ENCODE measurements around the gene ORAI2. TPM values are rescaled to one million over a fixed set of nuclear protein-coding genes. Genes with fewer than 3 reads are reported as not detected.
A peak's percentile ranks its signal among the peaks of the same experiment; 100 is the strongest.

The ORAI2 gene
- total and polyA plus RNA-seq, 2 of the 13 experiments (the other 11 are each of a cell fraction or from before 2014, with no cell fraction given): 3.0 to 6.0 TPM

DNA sequence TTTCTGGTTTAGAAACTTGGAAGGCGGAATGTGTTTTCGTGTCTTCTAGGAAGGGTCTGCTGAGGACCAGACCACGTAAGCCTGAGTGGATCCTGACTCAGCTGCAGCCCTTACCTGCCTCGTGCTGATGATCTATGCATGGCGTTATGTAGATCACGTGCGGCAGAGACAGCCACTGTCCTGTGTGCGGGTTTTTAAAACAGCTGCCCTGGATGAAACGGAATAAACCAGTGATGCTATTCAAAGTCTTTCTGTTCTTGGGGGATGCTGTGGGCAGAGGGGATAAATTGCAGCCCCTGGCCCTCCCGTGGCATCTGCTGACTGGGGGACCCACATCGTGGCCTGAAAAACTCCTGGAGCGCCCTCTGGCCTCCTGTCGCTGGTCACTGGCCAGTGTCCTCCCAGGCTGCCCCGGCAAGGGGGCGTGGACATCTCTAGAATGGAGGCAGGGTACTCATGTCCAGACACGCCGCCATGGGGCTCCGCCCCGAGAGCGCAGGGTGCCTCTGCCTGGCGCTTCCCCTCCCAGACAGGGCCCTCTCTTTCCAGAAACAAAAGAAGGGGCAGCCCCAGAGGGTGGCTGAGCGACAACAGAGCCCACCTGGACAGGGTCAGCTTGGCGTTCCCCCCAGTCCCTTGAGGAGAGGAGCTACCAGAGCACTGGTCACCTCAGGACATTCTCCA is 18.1 kb downstream of the ORAI2 start (continued):
- TF ChIP-seq, protein P1, sequence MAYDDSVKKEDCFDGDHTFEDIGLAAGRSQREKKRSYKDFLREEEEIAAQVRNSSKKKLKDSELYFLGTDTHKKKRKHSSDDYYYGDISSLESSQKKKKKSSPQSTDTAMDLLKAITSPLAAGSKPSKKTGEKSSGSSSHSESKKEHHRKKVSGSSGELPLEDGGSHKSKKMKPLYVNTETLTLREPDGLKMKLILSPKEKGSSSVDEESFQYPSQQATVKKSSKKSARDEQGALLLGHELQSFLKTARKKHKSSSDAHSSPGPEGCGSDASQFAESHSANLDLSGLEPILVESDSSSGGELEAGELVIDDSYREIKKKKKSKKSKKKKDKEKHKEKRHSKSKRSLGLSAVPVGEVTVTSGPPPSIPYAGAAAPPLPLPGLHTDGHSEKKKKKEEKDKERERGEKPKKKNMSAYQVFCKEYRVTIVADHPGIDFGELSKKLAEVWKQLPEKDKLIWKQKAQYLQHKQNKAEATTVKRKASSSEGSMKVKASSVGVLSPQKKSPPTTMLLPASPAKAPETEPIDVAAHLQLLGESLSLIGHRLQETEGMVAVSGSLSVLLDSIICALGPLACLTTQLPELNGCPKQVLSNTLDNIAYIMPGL (CRISPR knock-in tag; IDR thresholded peaks at IDR 0.05; ENCODE audit: borderline replicate concordance in 1 of 2, low read depth in 1 of 2): peak; percentile 21 to 33; a peak in 2 of 4 replicates
- TF ChIP-seq ZNF629 (CRISPR knock-in tag; conservative IDR thresholded peaks at IDR 0.05) (no peak), PRPF4 (IDR thresholded peaks at IDR 0.05; ENCODE audit: low read depth, low read length, poor library complexity, severe bottlenecking) (no peak), NR3C1 (CRISPR knock-in tag; IDR thresholded peaks at IDR 0.05) (no peak), PHB2 (IDR thresholded peaks at IDR 0.05; ENCODE audit: partially characterized antibody) (no peak), MXI1 (IDR thresholded peaks at IDR 0.05; ENCODE audit: borderline replicate concordance, low read depth, low read length) (peak; percentile 57; the same call in 1 of the 3 replicates), RCOR2 (CRISPR knock-in tag; IDR thresholded peaks at IDR 0.05) (no peak), MIER3 (CRISPR knock-in tag; IDR thresholded peaks at IDR 0.05; ENCODE audit: borderline replicate concordance) (no peak), KLF15 (CRISPR knock-in tag; IDR thresholded peaks at IDR 0.05; ENCODE audit: borderline replicate concordance) (no peak), ATRX (CRISPR knock-in tag; IDR thresholded peaks at IDR 0.05; ENCODE audit: borderline replicate concordance) (no peak), ZFP62 (CRISPR knock-in tag; IDR thresholded peaks at IDR 0.05) (no peak), HNRNPK (IDR thresholded peaks at IDR 0.05; ENCODE audit: low read depth, low read length, poor library complexity, severe bottlenecking) (no peak), SNAPC2 (CRISPR knock-in tag; IDR thresholded peaks at IDR 0.05) (no peak), ZNF672 (CRISPR knock-in tag; IDR thresholded peaks at IDR 0.05) (no peak), MEF2D (CRISPR knock-in tag; IDR thresholded peaks at IDR 0.05) (no peak), ZNF230 (CRISPR knock-in tag; IDR thresholded peaks at IDR 0.05) (0 out of 2 replicates have a peak, but pooled peaks have one; percentile 41)
- TF ChIP-seq, protein P2, sequence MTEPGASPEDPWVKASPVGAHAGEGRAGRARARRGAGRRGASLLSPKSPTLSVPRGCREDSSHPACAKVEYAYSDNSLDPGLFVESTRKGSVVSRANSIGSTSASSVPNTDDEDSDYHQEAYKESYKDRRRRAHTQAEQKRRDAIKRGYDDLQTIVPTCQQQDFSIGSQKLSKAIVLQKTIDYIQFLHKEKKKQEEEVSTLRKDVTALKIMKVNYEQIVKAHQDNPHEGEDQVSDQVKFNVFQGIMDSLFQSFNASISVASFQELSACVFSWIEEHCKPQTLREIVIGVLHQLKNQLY (CRISPR knock-in tag; IDR thresholded peaks at IDR 0.05): no peak
- TF ChIP-seq, protein P3, sequence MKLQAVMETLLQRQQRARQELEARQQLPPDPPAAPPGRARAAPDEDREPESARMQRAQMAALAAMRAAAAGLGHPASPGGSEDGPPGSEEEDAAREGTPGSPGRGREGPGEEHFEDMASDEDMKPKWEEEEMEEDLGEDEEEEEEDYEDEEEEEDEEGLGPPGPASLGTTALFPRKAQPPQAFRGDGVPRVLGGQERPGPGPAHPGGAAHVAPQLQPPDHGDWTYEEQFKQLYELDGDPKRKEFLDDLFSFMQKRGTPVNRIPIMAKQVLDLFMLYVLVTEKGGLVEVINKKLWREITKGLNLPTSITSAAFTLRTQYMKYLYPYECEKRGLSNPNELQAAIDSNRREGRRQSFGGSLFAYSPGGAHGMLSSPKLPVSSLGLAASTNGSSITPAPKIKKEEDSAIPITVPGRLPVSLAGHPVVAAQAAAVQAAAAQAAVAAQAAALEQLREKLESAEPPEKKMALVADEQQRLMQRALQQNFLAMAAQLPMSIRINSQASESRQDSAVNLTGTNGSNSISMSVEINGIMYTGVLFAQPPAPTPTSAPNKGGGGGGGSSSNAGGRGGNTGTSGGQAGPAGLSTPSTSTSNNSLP (IDR thresholded peaks at IDR 0.05; ENCODE audit: low read depth, low read length): no peak
- TF ChIP-seq, protein P4, sequence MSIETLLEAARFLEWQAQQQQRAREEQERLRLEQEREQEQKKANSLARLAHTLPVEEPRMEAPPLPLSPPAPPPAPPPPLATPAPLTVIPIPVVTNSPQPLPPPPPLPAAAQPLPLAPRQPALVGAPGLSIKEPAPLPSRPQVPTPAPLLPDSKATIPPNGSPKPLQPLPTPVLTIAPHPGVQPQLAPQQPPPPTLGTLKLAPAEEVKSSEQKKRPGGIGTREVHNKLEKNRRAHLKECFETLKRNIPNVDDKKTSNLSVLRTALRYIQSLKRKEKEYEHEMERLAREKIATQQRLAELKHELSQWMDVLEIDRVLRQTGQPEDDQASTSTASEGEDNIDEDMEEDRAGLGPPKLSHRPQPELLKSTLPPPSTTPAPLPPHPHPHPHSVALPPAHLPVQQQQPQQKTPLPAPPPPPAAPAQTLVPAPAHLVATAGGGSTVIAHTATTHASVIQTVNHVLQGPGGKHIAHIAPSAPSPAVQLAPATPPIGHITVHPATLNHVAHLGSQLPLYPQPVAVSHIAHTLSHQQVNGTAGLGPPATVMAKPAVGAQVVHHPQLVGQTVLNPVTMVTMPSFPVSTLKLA (IDR thresholded peaks at IDR 0.05): no peak
- TF ChIP-seq, protein P5, sequence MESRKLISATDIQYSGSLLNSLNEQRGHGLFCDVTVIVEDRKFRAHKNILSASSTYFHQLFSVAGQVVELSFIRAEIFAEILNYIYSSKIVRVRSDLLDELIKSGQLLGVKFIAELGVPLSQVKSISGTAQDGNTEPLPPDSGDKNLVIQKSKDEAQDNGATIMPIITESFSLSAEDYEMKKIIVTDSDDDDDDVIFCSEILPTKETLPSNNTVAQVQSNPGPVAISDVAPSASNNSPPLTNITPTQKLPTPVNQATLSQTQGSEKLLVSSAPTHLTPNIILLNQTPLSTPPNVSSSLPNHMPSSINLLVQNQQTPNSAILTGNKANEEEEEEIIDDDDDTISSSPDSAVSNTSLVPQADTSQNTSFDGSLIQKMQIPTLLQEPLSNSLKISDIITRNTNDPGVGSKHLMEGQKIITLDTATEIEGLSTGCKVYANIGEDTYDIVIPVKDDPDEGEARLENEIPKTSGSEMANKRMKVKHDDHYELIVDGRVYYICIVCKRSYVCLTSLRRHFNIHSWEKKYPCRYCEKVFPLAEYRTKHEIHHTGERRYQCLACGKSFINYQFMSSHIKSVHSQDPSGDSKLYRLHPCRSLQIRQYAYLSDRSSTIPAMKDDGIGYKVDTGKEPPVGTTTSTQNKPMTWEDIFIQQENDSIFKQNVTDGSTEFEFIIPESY (CRISPR knock-in tag; IDR thresholded peaks at IDR 0.05): peak; percentile 8; the same call in 1 of the 2 replicates
- TF ChIP-seq, protein P6, sequence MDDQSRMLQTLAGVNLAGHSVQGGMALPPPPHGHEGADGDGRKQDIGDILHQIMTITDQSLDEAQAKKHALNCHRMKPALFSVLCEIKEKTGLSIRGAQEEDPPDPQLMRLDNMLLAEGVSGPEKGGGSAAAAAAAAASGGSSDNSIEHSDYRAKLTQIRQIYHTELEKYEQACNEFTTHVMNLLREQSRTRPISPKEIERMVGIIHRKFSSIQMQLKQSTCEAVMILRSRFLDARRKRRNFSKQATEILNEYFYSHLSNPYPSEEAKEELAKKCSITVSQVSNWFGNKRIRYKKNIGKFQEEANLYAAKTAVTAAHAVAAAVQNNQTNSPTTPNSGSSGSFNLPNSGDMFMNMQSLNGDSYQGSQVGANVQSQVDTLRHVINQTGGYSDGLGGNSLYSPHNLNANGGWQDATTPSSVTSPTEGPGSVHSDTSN (CRISPR knock-in tag; IDR thresholded peaks at IDR 0.05; ENCODE audit: borderline replicate concordance): no peak

All from HepG2 (cell line).